ENCODE results near the gene CIRBP. TPM values are rescaled to one million over a fixed set of nuclear protein-coding genes. Genes with fewer than 3 reads are reported as not detected.

Gene CIRBP
- total and polyA plus RNA-seq, 9 of the 15 experiments (the other 6 are each of a cell fraction or from before 2014, with no cell fraction given) = 20.5 to 327 (median 176) TPM

- TF ChIP-seq ZBTB40 (IDR thresholded peaks at IDR 0.05) (0 out of 2 replicates have a peak, but pooled peaks have one; percentile 17), ZBTB40 (CRISPR knock-in tag; IDR thresholded peaks at IDR 0.05) (no peak), FOXJ3 (CRISPR knock-in tag; IDR thresholded peaks at IDR 0.05) (no peak), ZC3H8 (IDR thresholded peaks at IDR 0.05) (no peak), TAF15 (IDR thresholded peaks at IDR 0.05; ENCODE audit: low read depth, low read length) (no peak), ETV6 (IDR thresholded peaks at IDR 0.05; ENCODE audit: borderline replicate concordance in 1 of 2, low read depth in 2 of 2, low read length in 1 of 2) (0 out of 4 replicates have a peak, but pooled peaks of 1 of the 2 experiments have one; percentile 39), ETV6 (CRISPR knock-in tag; IDR thresholded peaks at IDR 0.05; ENCODE audit: borderline replicate concordance) (no peak), ZNF134 (CRISPR knock-in tag; conservative IDR thresholded peaks at IDR 0.05) (no peak), TAF1 (IDR thresholded peaks at IDR 0.05; ENCODE audit: control insufficient read depth, extremely low read depth, insufficient read depth, low read length, severe bottlenecking) (peak; percentile 15), CHCHD3 (CRISPR knock-in tag; IDR thresholded peaks at IDR 0.05) (no peak), FOXA3 (CRISPR knock-in tag; conservative IDR thresholded peaks at IDR 0.05 in 1 of 2, IDR thresholded peaks at IDR 0.05 in 1 of 2) (no peak), SRSF9 (IDR thresholded peaks at IDR 0.05; ENCODE audit: borderline replicate concordance, low read depth, low read length) (no peak), CBX1 (IDR thresholded peaks at IDR 0.05; ENCODE audit: low read depth) (0 out of 2 replicates have a peak, but pooled peaks have one; percentile 27), SMAD1 (IDR thresholded peaks at IDR 0.05; ENCODE audit: low read depth, low read length, partially characterized antibody) (no peak), ZSCAN32 (CRISPR knock-in tag; IDR thresholded peaks at IDR 0.05) (peak; percentile 64; the same call in 1 of the 2 replicates), TOE1 (IDR thresholded peaks at IDR 0.05; ENCODE audit: borderline replicate concordance) (no peak), TOE1 (CRISPR knock-in tag; IDR thresholded peaks at IDR 0.05; ENCODE audit: borderline replicate concordance, low read depth) (no peak), SUPT5H (IDR thresholded peaks at IDR 0.05) (peak; percentile 48; the same call in 1 of the 2 replicates), RBBP5 (IDR thresholded peaks at IDR 0.05; ENCODE audit: borderline replicate concordance, insufficient read depth, low read length, poor library complexity, severe bottlenecking) (peak; percentile 84)
These were observed 29.1 kb upstream of the CIRBP start (continued) for GRCh38 chr19:1239796-1240737.

Data from K562 (cell line).